Renal cortical epithelial cell (primary cell): ENCODE data around the gene B3GNT9. TPM values are rescaled to one million over a fixed set of nuclear protein-coding genes. Genes with fewer than 3 reads are reported as not detected.

ENCODE experiments used
- DNase-seq: peaks from one replicate; pipeline ENCODE4 v3.0.0-alpha.2; 2011; ENCODE audit warnings: low read depth
- total RNA-seq: library from RNA; depleted of rRNA; stranded (reverse); fragments of >200 nt; gene quantifications from 2 replicates; pipeline ENCODE4 v1.2.3, GENCODE V29; 2014

The B3GNT9 gene
- total RNA-seq, 1 donor from 2014 or later, result 27.4 TPM

- no peak for DNase-seq
Measured at GRCh38 chr16:67112591-67113399, 38.0 kb downstream of the B3GNT9 start.

GRCh38 chr16:67111951-67112444, 38.8 kb downstream of the B3GNT9 start:
- no peak for DNase-seq

- DNase-seq, result peak; percentile 71
Measured at GRCh38 chr16:67109407-67110135, 41.2 kb downstream of the B3GNT9 start, which contains the start of gene PHAF1. PHAF1 (plus strand) TSS chr16:67109941; CDS start chr16:67110176, 235 bp downstream.

- DNase-seq, result no peak
Measured at GRCh38 chr16:67108931-67109406, 41.8 kb downstream of the B3GNT9 start.

- no peak for DNase-seq
Measured at GRCh38 chr16:67108489-67108888, 42.3 kb downstream of the B3GNT9 start.

- DNase-seq, result peak; percentile 66
Measured at GRCh38 chr16:67105881-67106280, 44.9 kb downstream of the B3GNT9 start.

- no peak for DNase-seq
Measured at GRCh38 chr16:67105246-67105645, 45.6 kb downstream of the B3GNT9 start.

- DNase-seq, result peak; percentile 26
Measured at GRCh38 chr16:67104845-67105244, 46.0 kb downstream of the B3GNT9 start.

GRCh38 chr16:67104061-67104460, 46.7 kb downstream of the B3GNT9 start:
- peak; percentile 58 for DNase-seq

- DNase-seq, result peak; percentile 38
Measured at GRCh38 chr16:67101311-67102082, 49.3 kb downstream of the B3GNT9 start.

GRCh38 chr16:67100569-67101310, 50.1 kb downstream of the B3GNT9 start:
- peak; percentile 45 for DNase-seq

- DNase-seq, result no peak
Measured at GRCh38 chr16:67098599-67098998, 52.2 kb downstream of the B3GNT9 start.

Other genes with a start within 250 kb of the B3GNT9 start
- 7.8 and 414 TPM in 2 replicates for gene CDH16, start 232.1 kb downstream of the B3GNT9 start, total RNA-seq
- gene RRAD, start 225.5 kb downstream of the B3GNT9 start, total RNA-seq, result 177 and 379 TPM in 2 replicates
- 129 and 264 TPM in 2 replicates for gene CIAO2B, start 216.6 kb downstream of the B3GNT9 start, total RNA-seq
- gene CES2, start 215.5 kb downstream of the B3GNT9 start, total RNA-seq, result 34.7 and 53.9 TPM in 2 replicates
- 0.69 and 1.3 TPM in 2 replicates for gene CES3, start 189.7 kb downstream of the B3GNT9 start, total RNA-seq
- 2.1 and 13.6 TPM in 2 replicates for gene CES4A, start 162.4 kb downstream of the B3GNT9 start, total RNA-seq
- gene CBFB, start 121.8 kb downstream of the B3GNT9 start, total RNA-seq, result 113 and 132 TPM in 2 replicates
- 9.0 and 25.5 TPM in 2 replicates for gene PHAF1, start 41.1 kb downstream of the B3GNT9 start, total RNA-seq
- gene TRADD, start 8.9 kb upstream of the B3GNT9 start, total RNA-seq, result 26.2 and 45.8 TPM in 2 replicates
- 13.5 TPM in 2 replicates for gene FBXL8, start 9.0 kb upstream of the B3GNT9 start, total RNA-seq
- 5.7 and 12.5 TPM in 2 replicates for gene HSF4, start 13.7 kb upstream of the B3GNT9 start, total RNA-seq
- gene NOL3, start 19.5 kb upstream of the B3GNT9 start, total RNA-seq, result 26.2 and 27.1 TPM in 2 replicates
- 3.3 and 10.7 TPM in 2 replicates for gene MATCAP1, start 33.0 kb upstream of the B3GNT9 start, total RNA-seq
- 0.35 and 0.52 TPM in 2 replicates for gene EXOC3L1, start 39.1 kb upstream of the B3GNT9 start, total RNA-seq
- gene E2F4, start 41.2 kb upstream of the B3GNT9 start, total RNA-seq, result 39.2 and 56.0 TPM in 2 replicates
- 3.1 and 20.1 TPM in 2 replicates for gene ELMO3, start 48.1 kb upstream of the B3GNT9 start, total RNA-seq
- 22.0 and 50.2 TPM in 2 replicates for gene TMEM208, start 76.1 kb upstream of the B3GNT9 start, total RNA-seq
- gene FHOD1, start 96.5 kb upstream of the B3GNT9 start, total RNA-seq, result 5.4 and 20.5 TPM in 2 replicates
- gene SLC9A5, start 98.0 kb upstream of the B3GNT9 start, total RNA-seq, result 0.60 and 0.69 TPM in 2 replicates
- gene PLEKHG4, start 128.5 kb upstream of the B3GNT9 start, total RNA-seq, result 13.9 and 18.5 TPM in 2 replicates
- gene KCTD19, start 175.7 kb upstream of the B3GNT9 start, total RNA-seq, result 0.25 TPM in 1 of 2 replicates, not detected in the other
- 1.6 TPM in 1 of 2 replicates, not detected in the other for gene LRRC36, start 175.8 kb upstream of the B3GNT9 start, total RNA-seq
- gene TPPP3, start 242.5 kb upstream of the B3GNT9 start, total RNA-seq, result 0.10 TPM in 1 of 2 replicates, not detected in the other